Suppressor macrophage treated with lipopolysaccharide for 1 hour (primary cell): ENCODE data around the gene TRIM49.
"Not testable (repeated sequence)": the region's sequence is repeated elsewhere in the genome, so short reads cannot be mapped to it uniquely, and the experiment has no call there.

Experiments
- DNase-seq, 3 donors: peaks; one replicate each; pipeline ENCODE4 v3.0.0-alpha.2; 2020 to 2022

The TRIM49 gene

GRCh38 chr11:89808475-89808874, at the start of gene TRIM49:
Gene TRIM49 (minus strand): TSS chr11:89808575. CDS start chr11:89804469, 4,106 bp downstream.
- DNase-seq = not testable (repeated sequence)

- DNase-seq = not testable (repeated sequence)
These were observed 18.3 kb upstream of the TRIM49 start for GRCh38 chr11:89826694-89827093.

GRCh38 chr11:89820008-89820407, 11.6 kb upstream of the TRIM49 start:
- not testable (repeated sequence) for DNase-seq

GRCh38 chr11:89813535-89813934, 5.2 kb upstream of the TRIM49 start:
- peak in 1 of 3 donors; percentile 12 for DNase-seq

- DNase-seq = not testable (repeated sequence)
These were observed 20.8 kb downstream of the TRIM49 start for GRCh38 chr11:89787506-89788063.

GRCh38 chr11:89785726-89786125, 22.6 kb downstream of the TRIM49 start:
- not testable (repeated sequence) for DNase-seq

GRCh38 chr11:89750822-89751221, 57.6 kb downstream of the TRIM49 start:
- DNase-seq = not testable (repeated sequence)
